ENCODE measurements around the gene ADGRV1.

GRCh38 chr5:90866915-90867731 lies 308.5 kb downstream of the ADGRV1 start:
- TF ChIP-seq YY1 (IDR thresholded peaks at IDR 0.05; ENCODE audit: insufficient read depth, insufficient read length), result no peak
- no peak for TF ChIP-seq ZNF274 (IDR thresholded peaks at IDR 0.05; ENCODE audit: low read depth, low read length)
- TF ChIP-seq SUZ12 (IDR thresholded peaks at IDR 0.05; ENCODE audit: extremely low read depth, insufficient read depth, insufficient read length), result no peak
